Endothelial cell of umbilical vein (primary cell): Measurements from ENCODE around the gene CYGB.
"Not testable (repeated sequence)": the region's sequence is repeated elsewhere in the genome, so short reads cannot be mapped to it uniquely, and the experiment has no call there.

Source experiments
- EZH2 ChIP-seq: IDR thresholded peaks from 2 replicates; pipeline ENCODE4 v1.6.1; 2012; ENCODE audit warnings: borderline replicate concordance, low read depth, mild to moderate bottlenecking, moderate library complexity, low read length, inconsistent platforms; ENCODE audit not compliant: severe bottlenecking
- GATA2 ChIP-seq: IDR thresholded peaks from 2 replicates; pipeline ENCODE4 v1.7.0; 2011; ENCODE audit warnings: low read depth, mild to moderate bottlenecking, moderate library complexity, mixed read lengths, low read length; ENCODE audit not compliant: insufficient read length, insufficient read depth
- MYC ChIP-seq: IDR thresholded peaks from one replicate; pipeline ENCODE4 v1.6.1; 2011; ENCODE audit warnings: mild to moderate bottlenecking, low read depth, low read length
- POLR2A ChIP-seq: IDR thresholded peaks from 2 replicates; pipeline ENCODE4 v1.6.1; 2012; ENCODE audit warnings: low read depth, mild to moderate bottlenecking, control low read depth, low read length
- POLR2AphosphoS5 ChIP-seq: IDR thresholded peaks from 2 replicates; pipeline ENCODE4 v1.6.1; 2012; ENCODE audit warnings: low read depth, mild to moderate bottlenecking, control low read depth, low read length, moderate library complexity; ENCODE audit not compliant: insufficient read depth
- TF ChIP-seq, protein P1 (sequence below), 2 donors: IDR thresholded peaks; 1 replicate in 1 of 2; 2 replicates in 1 of 2; pipeline ENCODE4 v1.5.1; 2011; ENCODE audit warnings: low read length in 2 of 2, mild to moderate bottlenecking in 2 of 2, moderate library complexity in 2 of 2, control low read depth in 1 of 2, inconsistent platforms in 1 of 2, low read depth in 1 of 2; ENCODE audit not compliant: insufficient read depth in 1 of 2; ENCODE audit errors: extremely low read depth in 1 of 2
- TF ChIP-seq, protein P2 (sequence below): IDR thresholded peaks from 2 replicates; pipeline ENCODE4 v1.6.1; 2011; ENCODE audit not compliant: insufficient read depth, insufficient read length

DNA sequence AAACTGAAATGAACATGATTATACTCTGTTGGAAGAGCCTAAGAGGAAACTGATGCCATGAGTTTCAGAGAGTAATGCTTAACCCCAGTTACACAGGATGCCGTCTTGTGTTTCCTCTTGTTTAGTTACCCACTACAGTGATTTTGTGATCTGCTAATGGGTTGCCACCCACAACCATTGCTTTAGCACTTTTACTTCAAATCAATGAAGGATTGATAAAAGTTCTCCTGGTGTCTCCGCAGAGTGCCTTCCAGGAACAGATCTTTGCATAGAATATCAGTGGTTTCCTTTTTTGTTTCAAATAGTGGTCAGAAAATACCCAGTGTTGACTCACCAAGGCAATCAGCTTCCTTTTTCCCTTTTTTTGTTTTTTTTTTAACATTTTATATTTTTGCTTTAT lies 25.9 kb upstream of the CYGB start:
- not testable (repeated sequence) for TF ChIP-seq EZH2, POLR2AphosphoS5, POLR2A, GATA2, MYC
- TF ChIP-seq, protein P1, sequence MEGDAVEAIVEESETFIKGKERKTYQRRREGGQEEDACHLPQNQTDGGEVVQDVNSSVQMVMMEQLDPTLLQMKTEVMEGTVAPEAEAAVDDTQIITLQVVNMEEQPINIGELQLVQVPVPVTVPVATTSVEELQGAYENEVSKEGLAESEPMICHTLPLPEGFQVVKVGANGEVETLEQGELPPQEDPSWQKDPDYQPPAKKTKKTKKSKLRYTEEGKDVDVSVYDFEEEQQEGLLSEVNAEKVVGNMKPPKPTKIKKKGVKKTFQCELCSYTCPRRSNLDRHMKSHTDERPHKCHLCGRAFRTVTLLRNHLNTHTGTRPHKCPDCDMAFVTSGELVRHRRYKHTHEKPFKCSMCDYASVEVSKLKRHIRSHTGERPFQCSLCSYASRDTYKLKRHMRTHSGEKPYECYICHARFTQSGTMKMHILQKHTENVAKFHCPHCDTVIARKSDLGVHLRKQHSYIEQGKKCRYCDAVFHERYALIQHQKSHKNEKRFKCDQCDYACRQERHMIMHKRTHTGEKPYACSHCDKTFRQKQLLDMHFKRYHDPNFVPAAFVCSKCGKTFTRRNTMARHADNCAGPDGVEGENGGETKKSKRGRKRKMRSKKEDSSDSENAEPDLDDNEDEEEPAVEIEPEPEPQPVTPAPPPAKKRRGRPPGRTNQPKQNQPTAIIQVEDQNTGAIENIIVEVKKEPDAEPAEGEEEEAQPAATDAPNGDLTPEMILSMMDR (IDR thresholded peaks at IDR 0.05; ENCODE audit: extremely low read depth in 1 of 2, insufficient read depth in 1 of 2, low read depth in 1 of 2, low read length in 2 of 2), result not testable (repeated sequence)
- TF ChIP-seq, protein P2, sequence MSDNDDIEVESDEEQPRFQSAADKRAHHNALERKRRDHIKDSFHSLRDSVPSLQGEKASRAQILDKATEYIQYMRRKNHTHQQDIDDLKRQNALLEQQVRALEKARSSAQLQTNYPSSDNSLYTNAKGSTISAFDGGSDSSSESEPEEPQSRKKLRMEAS, result not testable (repeated sequence)
